Measurements from ENCODE around the gene KRT4. TPM values are rescaled to one million over a fixed set of nuclear protein-coding genes. Genes with fewer than 3 reads are reported as not detected.
"Not testable (repeated sequence)": the region's sequence is repeated elsewhere in the genome, so short reads cannot be mapped to it uniquely, and the experiment has no call there.

Gene KRT4
- total RNA-seq, 4 donors from 2014 or later, result not detected

GRCh38 chr12:52797529-52797894 lies 16.4 kb downstream of the KRT4 start:
- Histone ChIP-seq H3K36me3 (no peaks in the 10 kb centered on the region), H3K27ac (no peak overlapping the region), H3K9me3 (no peaks in the 10 kb centered on the region), H3K4me3 (no peak overlapping the region), H3K4me1 (no peaks in the 10 kb centered on the region), H3K27me3 (no peaks in the 10 kb centered on the region)
- DNase-seq (ENCODE audit: low spot score in 2 of 2), result no peak
- TF ChIP-seq EP300 (IDR thresholded peaks at IDR 0.05), result no peak
- no peak for TF ChIP-seq CTCF (IDR thresholded peaks at IDR 0.05)
- TF ChIP-seq POLR2A (IDR thresholded peaks at IDR 0.05), result no peak

- TF ChIP-seq EP300 (IDR thresholded peaks at IDR 0.05) (no peak), CTCF (IDR thresholded peaks at IDR 0.05) (no peak), POLR2A (IDR thresholded peaks at IDR 0.05) (no peak)
- no peak for DNase-seq (ENCODE audit: low spot score in 2 of 2)
- H3K9me3 ChIP-seq, result no peaks in the 10 kb centered on the region
- H3K4me3 ChIP-seq, result no peak overlapping the region
- H3K4me1 ChIP-seq, result no peaks in the 10 kb centered on the region
- WGBS, 2 donors, result 79 to 90% methylated on average over 3 of the region's 3 CpGs
- H3K27me3 ChIP-seq, result no peaks in the 10 kb centered on the region
- no peak overlapping the region for H3K27ac ChIP-seq
- no peaks in the 10 kb centered on the region for H3K36me3 ChIP-seq
These were observed 16.9 kb downstream of the KRT4 start for GRCh38 chr12:52796839-52797528.

- DNase-seq (ENCODE audit: low spot score in 2 of 2), result no peak
- H3K9me3 ChIP-seq, result no peaks in the 10 kb centered on the region
- H3K36me3 ChIP-seq, result no peaks in the 10 kb centered on the region
- H3K4me1 ChIP-seq, result no peaks in the 10 kb centered on the region
- H3K27me3 ChIP-seq, result peaks cover 0 to 2% of the 10 kb centered on the region in 2 donors
- no peak for TF ChIP-seq POLR2A (IDR thresholded peaks at IDR 0.05)
- TF ChIP-seq CTCF (IDR thresholded peaks at IDR 0.05), result no peak
- TF ChIP-seq EP300 (IDR thresholded peaks at IDR 0.05), result no peak
- WGBS, 2 donors, result 97 to 98% methylated on average over 3 of the region's 3 CpGs
- no peak overlapping the region for H3K4me3 ChIP-seq
- no peak overlapping the region for H3K27ac ChIP-seq
These were observed 17.5 kb downstream of the KRT4 start for GRCh38 chr12:52796429-52796794.

GRCh38 chr12:52795694-52796428 lies 18.1 kb downstream of the KRT4 start, which contains the start of gene KRT3:
KRT3 (minus strand) TSS chr12:52796117; CDS start chr12:52796042, 75 bp downstream.
- Histone ChIP-seq H3K27ac (no peak within 1 kb of the TSS), H3K36me3 (no peaks in the 10 kb centered on the region), H3K4me1 (no peaks in the 10 kb centered on the region), H3K9me3 (no peaks in the 10 kb centered on the region), H3K27me3 (peaks cover 0 to 7% of the 10 kb centered on the region in 2 donors), H3K4me3 (no peak within 1 kb of the TSS)
- WGBS, 2 donors, result 88 to 93% methylated on average over 17 of the region's 17 CpGs
- no peak for DNase-seq (ENCODE audit: low spot score in 2 of 2)
- TF ChIP-seq CTCF (IDR thresholded peaks at IDR 0.05) (no peak), EP300 (IDR thresholded peaks at IDR 0.05) (no peak), POLR2A (IDR thresholded peaks at IDR 0.05) (no peak)

GRCh38 chr12:52795332-52795674 lies 18.6 kb downstream of the KRT4 start:
- 83 to 94% methylated on average over 2 of the region's 2 CpGs for WGBS, 2 donors
- not testable (repeated sequence) for H3K27ac ChIP-seq

More at GRCh38 chr12:52795332-52795674, 18.6 kb downstream of the KRT4 start:
- H3K9me3 ChIP-seq; H3K36me3 ChIP-seq; H3K4me3 ChIP-seq; DNase-seq (ENCODE audit: low spot score in 2 of 2); H3K4me1 ChIP-seq: not testable (repeated sequence)
- H3K27me3 ChIP-seq, result peaks cover 0 to 13% of the 10 kb centered on the region in 2 donors

All from tibial nerve (tissue), 4 donors.